HepG2 (cell line): ENCODE data around the gene TARS3. TPM values are rescaled to one million over a fixed set of nuclear protein-coding genes. Genes with fewer than 3 reads are reported as not detected.
A peak's percentile ranks its signal among the peaks of the same experiment; 100 is the strongest.

Experiments
- ARHGAP35 ChIP-seq: sonication (generic); formaldehyde crosslinking; IDR thresholded peaks from 2 replicates; pipeline ENCODE4 v1.9.0; 2022; ENCODE audit warnings: mild to moderate bottlenecking, inconsistent platforms, moderate library complexity, missing genetic modification reagents, borderline replicate concordance
- EZH2 ChIP-seq: conservative IDR thresholded peaks from 2 replicates; pipeline ENCODE4 v1.6.1; 2012; ENCODE audit warnings: mild to moderate bottlenecking, low read depth, low read length, moderate library complexity
- FLYWCH1 ChIP-seq: sonication (generic); formaldehyde crosslinking; IDR thresholded peaks from 2 replicates; pipeline ENCODE4 v1.8.1; 2023; ENCODE audit warnings: mild to moderate bottlenecking, missing genetic modification reagents
- HCFC1 ChIP-seq: fragments of 150-350 bp; IDR thresholded peaks from 2 replicates; pipeline ENCODE4 v1.6.1; 2014; ENCODE audit warnings: low read depth, low read length
- SKI ChIP-seq: fragments of 450-650 bp; IDR thresholded peaks from one replicate; pipeline ENCODE4 v1.6.1; 2018; ENCODE audit warnings: mild to moderate bottlenecking; ENCODE audit not compliant: partially characterized antibody
- TBL1XR1 ChIP-seq: fragments of 150-350 bp; IDR thresholded peaks from 2 replicates; pipeline ENCODE4 v1.6.1; 2014; ENCODE audit warnings: borderline replicate concordance, low read length; ENCODE audit not compliant: partially characterized antibody
- ZFP37 ChIP-seq: sonication (generic); formaldehyde crosslinking; IDR thresholded peaks from 2 replicates; pipeline ENCODE4 v1.4.0; 2020; ENCODE audit warnings: missing genetic modification reagents, borderline replicate concordance
- ZNF354B ChIP-seq: sonication (generic); formaldehyde crosslinking; IDR thresholded peaks from 2 replicates; pipeline ENCODE4 v1.8.0; 2022; ENCODE audit warnings: mild to moderate bottlenecking, missing genetic modification reagents
- ZNF44 ChIP-seq: sonication (generic); formaldehyde crosslinking; IDR thresholded peaks from 2 replicates; pipeline ENCODE4 v1.5.1; 2020; ENCODE audit warnings: mild to moderate bottlenecking, missing genetic modification reagents
- ZNF577 ChIP-seq: sonication (generic); formaldehyde crosslinking; IDR thresholded peaks from 2 replicates; pipeline ENCODE4 v1.4.0; 2020; ENCODE audit warnings: mild to moderate bottlenecking, low read depth, missing genetic modification reagents, borderline replicate concordance
- ZNF850 ChIP-seq: sonication (generic); formaldehyde crosslinking; conservative IDR thresholded peaks from 2 replicates; pipeline ENCODE4 v1.9.0; 2021; ENCODE audit warnings: mild to moderate bottlenecking, missing genetic modification reagents
- polyA plus RNA-seq, 8 experiments: library from polyadenylated mRNA; depleted of rRNA in 3 of 8; stranded (reverse) in 7 of 8; unstranded in 1 of 8; fragments of >200 nt; fragmentation: Illumina TruSeq in 4 of 8; extraction: Trizol in 4 of 8; gene quantifications; 2 replicates each; pipeline versions ENCODE4 v1.2.1 to v1.2.3, GENCODE V29; 2011 to 2016; ENCODE audit warnings: low read depth in 4 of 8, missing spikeins in 1 of 8, mixed read lengths in 1 of 8; ENCODE audit not compliant: insufficient read depth in 1 of 8
- total RNA-seq, 5 experiments: library from RNA; depleted of rRNA; stranded (reverse); fragments of >200 nt; fragmentation: Illumina TruSeq; extraction: Trizol; gene quantifications; 2 replicates each; pipeline ENCODE4 v1.2.3, GENCODE V29; 2016; ENCODE audit warnings: low read depth in 1 of 5
- TF ChIP-seq, protein P1 (sequence below): sonication (generic); formaldehyde crosslinking; IDR thresholded peaks from 2 replicates; pipeline ENCODE4 v1.4.0; 2020; ENCODE audit warnings: missing genetic modification reagents, borderline replicate concordance
- TF ChIP-seq, protein P2 (sequence below): sonication (generic); IDR thresholded peaks from 2 replicates; pipeline ENCODE4 v1.6.1; 2016; ENCODE audit warnings: low read depth, borderline replicate concordance
- TF ChIP-seq, protein P3 (sequence below): sonication (generic); formaldehyde crosslinking; conservative IDR thresholded peaks from 2 replicates; pipeline ENCODE4 v1.8.0; 2022; ENCODE audit warnings: low read depth, missing genetic modification reagents
- TF ChIP-seq, protein P4 (sequence below): sonication (generic); formaldehyde crosslinking; IDR thresholded peaks from 2 replicates; pipeline ENCODE4 v1.4.0; 2020; ENCODE audit warnings: mild to moderate bottlenecking, missing genetic modification reagents
- TF ChIP-seq, protein P5 (sequence below): IDR thresholded peaks from 2 replicates; pipeline ENCODE4 v1.6.1; 2016; ENCODE audit warnings: missing compliant biosample characterization, missing genetic modification reagents, borderline replicate concordance
- TF ChIP-seq, protein P6 (sequence below): sonication (generic); formaldehyde crosslinking; IDR thresholded peaks from 2 replicates; pipeline ENCODE4 v1.4.0; 2020; ENCODE audit warnings: missing genetic modification reagents

The TARS3 gene
- total and polyA plus RNA-seq, 2 of the 13 experiments (the other 11 are each of a cell fraction or from before 2014, with no cell fraction given), result 4.1 to 11.7 TPM

DNA sequence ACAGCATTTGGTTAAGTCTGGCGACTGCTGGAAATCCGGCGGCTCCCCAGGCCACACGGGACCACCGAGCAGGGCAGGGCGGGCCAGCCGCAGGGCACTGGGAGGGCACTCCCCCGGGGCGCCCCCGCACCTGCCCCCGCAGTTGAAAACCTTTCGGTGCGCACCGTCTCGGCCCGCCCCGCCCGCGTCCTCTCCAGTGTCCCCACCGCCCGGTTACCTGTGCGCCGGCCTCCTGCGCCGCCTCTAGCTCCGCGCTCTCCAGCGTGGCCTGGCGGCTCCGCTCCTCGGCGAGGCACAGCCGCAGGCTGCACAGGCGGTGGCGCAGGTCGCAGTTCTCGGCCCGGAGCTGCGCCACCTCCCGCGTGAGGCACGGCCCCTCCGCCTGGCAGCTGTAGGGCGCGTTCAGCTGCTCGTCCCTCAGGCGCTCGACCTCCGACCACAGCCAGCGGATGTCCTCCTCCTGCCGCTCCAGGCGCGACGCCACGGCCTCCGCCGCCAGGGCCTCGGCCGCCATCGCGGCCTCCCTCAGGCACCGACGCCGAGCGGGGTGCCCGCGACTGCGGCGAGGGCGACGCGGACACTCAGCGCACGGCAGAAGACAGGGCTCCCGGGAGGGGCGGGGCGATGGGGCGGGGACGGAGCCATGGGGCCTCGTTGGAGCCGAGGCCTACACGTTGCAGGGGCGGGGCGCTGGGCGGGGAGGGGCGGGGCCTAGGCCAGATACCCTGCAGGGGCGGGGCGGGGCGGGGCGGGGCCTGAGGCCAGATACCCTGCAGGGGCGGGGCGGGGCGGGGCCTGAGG lies at the start of gene TARS3 (continued):
- TF ChIP-seq SKI (peak; percentile 46), ARHGAP35 (CRISPR knock-in tag) (peak; percentile 96), FLYWCH1 (CRISPR knock-in tag) (0 out of 2 replicates have a peak, but pooled peaks have one; percentile 81), ZFP37 (CRISPR knock-in tag) (no peak), ZNF577 (CRISPR knock-in tag) (no peak), ZNF354B (CRISPR knock-in tag) (peak; percentile 94), ZNF850 (no peak), EZH2 (no peak), ZNF44 (CRISPR knock-in tag) (0 out of 2 replicates have a peak, but pooled peaks have one; percentile 4), TBL1XR1 (no peak), HCFC1 (no peak)
- TF ChIP-seq, protein P1, sequence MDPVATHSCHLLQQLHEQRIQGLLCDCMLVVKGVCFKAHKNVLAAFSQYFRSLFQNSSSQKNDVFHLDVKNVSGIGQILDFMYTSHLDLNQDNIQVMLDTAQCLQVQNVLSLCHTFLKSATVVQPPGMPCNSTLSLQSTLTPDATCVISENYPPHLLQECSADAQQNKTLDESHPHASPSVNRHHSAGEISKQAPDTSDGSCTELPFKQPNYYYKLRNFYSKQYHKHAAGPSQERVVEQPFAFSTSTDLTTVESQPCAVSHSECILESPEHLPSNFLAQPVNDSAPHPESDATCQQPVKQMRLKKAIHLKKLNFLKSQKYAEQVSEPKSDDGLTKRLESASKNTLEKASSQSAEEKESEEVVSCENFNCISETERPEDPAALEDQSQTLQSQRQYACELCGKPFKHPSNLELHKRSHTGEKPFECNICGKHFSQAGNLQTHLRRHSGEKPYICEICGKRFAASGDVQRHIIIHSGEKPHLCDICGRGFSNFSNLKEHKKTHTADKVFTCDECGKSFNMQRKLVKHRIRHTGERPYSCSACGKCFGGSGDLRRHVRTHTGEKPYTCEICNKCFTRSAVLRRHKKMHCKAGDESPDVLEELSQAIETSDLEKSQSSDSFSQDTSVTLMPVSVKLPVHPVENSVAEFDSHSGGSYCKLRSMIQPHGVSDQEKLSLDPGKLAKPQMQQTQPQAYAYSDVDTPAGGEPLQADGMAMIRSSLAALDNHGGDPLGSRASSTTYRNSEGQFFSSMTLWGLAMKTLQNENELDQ (CRISPR knock-in tag), result no peak
- TF ChIP-seq, protein P2, sequence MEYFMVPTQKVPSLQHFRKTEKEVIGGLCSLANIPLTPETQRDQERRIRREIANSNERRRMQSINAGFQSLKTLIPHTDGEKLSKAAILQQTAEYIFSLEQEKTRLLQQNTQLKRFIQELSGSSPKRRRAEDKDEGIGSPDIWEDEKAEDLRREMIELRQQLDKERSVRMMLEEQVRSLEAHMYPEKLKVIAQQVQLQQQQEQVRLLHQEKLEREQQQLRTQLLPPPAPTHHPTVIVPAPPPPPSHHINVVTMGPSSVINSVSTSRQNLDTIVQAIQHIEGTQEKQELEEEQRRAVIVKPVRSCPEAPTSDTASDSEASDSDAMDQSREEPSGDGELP, result peak; percentile 52; the same call in 1 of the 2 replicates
- TF ChIP-seq, protein P3, sequence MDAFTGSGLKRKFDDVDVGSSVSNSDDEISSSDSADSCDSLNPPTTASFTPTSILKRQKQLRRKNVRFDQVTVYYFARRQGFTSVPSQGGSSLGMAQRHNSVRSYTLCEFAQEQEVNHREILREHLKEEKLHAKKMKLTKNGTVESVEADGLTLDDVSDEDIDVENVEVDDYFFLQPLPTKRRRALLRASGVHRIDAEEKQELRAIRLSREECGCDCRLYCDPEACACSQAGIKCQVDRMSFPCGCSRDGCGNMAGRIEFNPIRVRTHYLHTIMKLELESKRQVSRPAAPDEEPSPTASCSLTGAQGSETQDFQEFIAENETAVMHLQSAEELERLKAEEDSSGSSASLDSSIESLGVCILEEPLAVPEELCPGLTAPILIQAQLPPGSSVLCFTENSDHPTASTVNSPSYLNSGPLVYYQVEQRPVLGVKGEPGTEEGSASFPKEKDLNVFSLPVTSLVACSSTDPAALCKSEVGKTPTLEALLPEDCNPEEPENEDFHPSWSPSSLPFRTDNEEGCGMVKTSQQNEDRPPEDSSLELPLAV (CRISPR knock-in tag), result peak; percentile 91; the same call in 1 of the 2 replicates
- TF ChIP-seq, protein P4, sequence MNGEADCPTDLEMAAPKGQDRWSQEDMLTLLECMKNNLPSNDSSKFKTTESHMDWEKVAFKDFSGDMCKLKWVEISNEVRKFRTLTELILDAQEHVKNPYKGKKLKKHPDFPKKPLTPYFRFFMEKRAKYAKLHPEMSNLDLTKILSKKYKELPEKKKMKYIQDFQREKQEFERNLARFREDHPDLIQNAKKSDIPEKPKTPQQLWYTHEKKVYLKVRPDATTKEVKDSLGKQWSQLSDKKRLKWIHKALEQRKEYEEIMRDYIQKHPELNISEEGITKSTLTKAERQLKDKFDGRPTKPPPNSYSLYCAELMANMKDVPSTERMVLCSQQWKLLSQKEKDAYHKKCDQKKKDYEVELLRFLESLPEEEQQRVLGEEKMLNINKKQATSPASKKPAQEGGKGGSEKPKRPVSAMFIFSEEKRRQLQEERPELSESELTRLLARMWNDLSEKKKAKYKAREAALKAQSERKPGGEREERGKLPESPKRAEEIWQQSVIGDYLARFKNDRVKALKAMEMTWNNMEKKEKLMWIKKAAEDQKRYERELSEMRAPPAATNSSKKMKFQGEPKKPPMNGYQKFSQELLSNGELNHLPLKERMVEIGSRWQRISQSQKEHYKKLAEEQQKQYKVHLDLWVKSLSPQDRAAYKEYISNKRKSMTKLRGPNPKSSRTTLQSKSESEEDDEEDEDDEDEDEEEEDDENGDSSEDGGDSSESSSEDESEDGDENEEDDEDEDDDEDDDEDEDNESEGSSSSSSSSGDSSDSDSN, result peak; percentile 100
- TF ChIP-seq, protein P5, sequence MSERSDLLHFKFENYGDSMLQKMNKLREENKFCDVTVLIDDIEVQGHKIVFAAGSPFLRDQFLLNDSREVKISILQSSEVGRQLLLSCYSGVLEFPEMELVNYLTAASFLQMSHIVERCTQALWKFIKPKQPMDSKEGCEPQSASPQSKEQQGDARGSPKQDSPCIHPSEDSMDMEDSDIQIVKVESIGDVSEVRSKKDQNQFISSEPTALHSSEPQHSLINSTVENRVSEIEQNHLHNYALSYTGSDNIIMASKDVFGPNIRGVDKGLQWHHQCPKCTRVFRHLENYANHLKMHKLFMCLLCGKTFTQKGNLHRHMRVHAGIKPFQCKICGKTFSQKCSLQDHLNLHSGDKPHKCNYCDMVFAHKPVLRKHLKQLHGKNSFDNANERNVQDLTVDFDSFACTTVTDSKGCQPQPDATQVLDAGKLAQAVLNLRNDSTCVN, result no peak
- TF ChIP-seq, protein P6, sequence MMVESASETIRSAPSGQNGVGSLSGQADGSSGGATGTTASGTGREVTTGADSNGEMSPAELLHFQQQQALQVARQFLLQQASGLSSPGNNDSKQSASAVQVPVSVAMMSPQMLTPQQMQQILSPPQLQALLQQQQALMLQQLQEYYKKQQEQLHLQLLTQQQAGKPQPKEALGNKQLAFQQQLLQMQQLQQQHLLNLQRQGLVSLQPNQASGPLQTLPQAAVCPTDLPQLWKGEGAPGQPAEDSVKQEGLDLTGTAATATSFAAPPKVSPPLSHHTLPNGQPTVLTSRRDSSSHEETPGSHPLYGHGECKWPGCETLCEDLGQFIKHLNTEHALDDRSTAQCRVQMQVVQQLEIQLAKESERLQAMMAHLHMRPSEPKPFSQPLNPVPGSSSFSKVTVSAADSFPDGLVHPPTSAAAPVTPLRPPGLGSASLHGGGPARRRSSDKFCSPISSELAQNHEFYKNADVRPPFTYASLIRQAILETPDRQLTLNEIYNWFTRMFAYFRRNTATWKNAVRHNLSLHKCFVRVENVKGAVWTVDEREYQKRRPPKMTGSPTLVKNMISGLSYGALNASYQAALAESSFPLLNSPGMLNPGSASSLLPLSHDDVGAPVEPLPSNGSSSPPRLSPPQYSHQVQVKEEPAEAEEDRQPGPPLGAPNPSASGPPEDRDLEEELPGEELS (CRISPR knock-in tag), result no peak
